ENCODE results near the gene HIVEP3. TPM values are rescaled to one million over a fixed set of nuclear protein-coding genes. Genes with fewer than 3 reads are reported as not detected.

Gene HIVEP3
- total RNA-seq, 2 experiments from 2014 or later = 18.6 to 20.4 TPM

DNA sequence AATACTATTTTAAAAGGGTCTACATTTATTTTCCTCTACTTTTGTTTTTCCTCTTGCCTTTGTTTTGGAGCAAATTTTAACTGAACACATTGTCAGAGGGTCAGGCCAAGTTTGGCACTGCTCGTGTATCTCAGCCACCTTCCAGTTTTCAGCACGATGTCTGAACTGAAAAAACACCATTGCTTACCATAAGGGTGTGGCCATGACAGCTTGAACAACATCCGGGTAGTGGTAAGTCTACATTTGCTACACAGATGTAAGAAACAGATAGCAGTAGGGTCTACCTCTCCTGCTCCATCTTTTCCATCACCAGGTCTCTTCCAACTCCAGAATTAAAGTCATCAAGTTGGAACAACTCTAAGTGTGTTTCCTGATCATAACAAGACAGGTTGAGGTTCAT, 4.2 kb downstream of the HIVEP3 start:
- TF ChIP-seq, protein P1, sequence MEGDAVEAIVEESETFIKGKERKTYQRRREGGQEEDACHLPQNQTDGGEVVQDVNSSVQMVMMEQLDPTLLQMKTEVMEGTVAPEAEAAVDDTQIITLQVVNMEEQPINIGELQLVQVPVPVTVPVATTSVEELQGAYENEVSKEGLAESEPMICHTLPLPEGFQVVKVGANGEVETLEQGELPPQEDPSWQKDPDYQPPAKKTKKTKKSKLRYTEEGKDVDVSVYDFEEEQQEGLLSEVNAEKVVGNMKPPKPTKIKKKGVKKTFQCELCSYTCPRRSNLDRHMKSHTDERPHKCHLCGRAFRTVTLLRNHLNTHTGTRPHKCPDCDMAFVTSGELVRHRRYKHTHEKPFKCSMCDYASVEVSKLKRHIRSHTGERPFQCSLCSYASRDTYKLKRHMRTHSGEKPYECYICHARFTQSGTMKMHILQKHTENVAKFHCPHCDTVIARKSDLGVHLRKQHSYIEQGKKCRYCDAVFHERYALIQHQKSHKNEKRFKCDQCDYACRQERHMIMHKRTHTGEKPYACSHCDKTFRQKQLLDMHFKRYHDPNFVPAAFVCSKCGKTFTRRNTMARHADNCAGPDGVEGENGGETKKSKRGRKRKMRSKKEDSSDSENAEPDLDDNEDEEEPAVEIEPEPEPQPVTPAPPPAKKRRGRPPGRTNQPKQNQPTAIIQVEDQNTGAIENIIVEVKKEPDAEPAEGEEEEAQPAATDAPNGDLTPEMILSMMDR (IDR thresholded peaks at IDR 0.05) = no peak
- Mint-ChIP-seq H3K4me1 (ENCODE audit: low read depth) (peaks cover 62% of the 10 kb centered on the region), H3K9me3 (peaks cover 3% of the 10 kb centered on the region), H3K27me3 (no peaks in the 10 kb centered on the region), H3K36me3 (ENCODE audit: low read depth) (no peaks in the 10 kb centered on the region), H3K27ac (peak overlapping the region; percentile 80), H3K4me3 (no peak overlapping the region)
- no peak for DNase-seq
- ATAC-seq = peak; percentile 58
- CTCF ChIA-PET = no interaction called here
- POLR2A ChIA-PET = interaction anchor here (1.1 kb wide), 1 partner anchor 12 kb away, joined by 3 read pairs; no protein-coding TSS in a partner anchor
- intact Hi-C loops (cut with micrococcal nuclease) = loop anchor here (10.0 kb wide), 1 partner anchor 120 kb away; no protein-coding TSS in a partner anchor

DNA sequence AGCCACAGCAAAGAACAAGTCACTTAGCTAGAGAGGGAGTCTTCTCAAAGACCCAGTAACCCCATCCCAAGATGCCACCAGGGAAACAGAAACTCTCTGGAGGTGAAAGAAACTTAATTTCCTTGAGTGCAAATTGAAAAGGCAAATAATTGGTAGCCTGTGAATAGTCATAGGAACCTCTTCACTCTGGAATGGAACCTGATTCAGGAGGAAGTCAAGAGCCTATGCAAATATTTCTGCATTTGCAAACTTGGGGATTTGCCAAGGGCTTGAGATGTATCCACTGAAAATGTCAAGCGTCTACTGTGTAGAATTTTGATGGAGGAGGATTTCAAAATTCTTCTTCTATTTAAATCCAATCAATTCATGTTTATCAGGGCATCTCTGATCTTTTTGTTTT, 5.7 kb downstream of the HIVEP3 start:
- TF ChIP-seq, protein P1 (IDR thresholded peaks at IDR 0.05) = no peak
- ChIA-PET POLR2A (no interaction called here), CTCF (interaction anchor here (1.3 kb wide), 1 partner anchor 10 kb away, joined by 3 read pairs; no protein-coding TSS in a partner anchor)
- H3K36me3 Mint-ChIP-seq (ENCODE audit: low read depth) = no peaks in the 10 kb centered on the region
- no peaks in the 10 kb centered on the region for H3K27me3 Mint-ChIP-seq
- ATAC-seq (no peak), DNase-seq (no peak)
- no peak overlapping the region for H3K4me3 Mint-ChIP-seq
- H3K27ac Mint-ChIP-seq = no peak overlapping the region
- peaks cover 8% of the 10 kb centered on the region for H3K9me3 Mint-ChIP-seq
- intact Hi-C loops (cut with micrococcal nuclease) = loop anchor here (10.0 kb wide), 1 partner anchor 122 kb away; no protein-coding TSS in a partner anchor
- H3K4me1 Mint-ChIP-seq (ENCODE audit: low read depth) = peaks cover 54% of the 10 kb centered on the region

DNA sequence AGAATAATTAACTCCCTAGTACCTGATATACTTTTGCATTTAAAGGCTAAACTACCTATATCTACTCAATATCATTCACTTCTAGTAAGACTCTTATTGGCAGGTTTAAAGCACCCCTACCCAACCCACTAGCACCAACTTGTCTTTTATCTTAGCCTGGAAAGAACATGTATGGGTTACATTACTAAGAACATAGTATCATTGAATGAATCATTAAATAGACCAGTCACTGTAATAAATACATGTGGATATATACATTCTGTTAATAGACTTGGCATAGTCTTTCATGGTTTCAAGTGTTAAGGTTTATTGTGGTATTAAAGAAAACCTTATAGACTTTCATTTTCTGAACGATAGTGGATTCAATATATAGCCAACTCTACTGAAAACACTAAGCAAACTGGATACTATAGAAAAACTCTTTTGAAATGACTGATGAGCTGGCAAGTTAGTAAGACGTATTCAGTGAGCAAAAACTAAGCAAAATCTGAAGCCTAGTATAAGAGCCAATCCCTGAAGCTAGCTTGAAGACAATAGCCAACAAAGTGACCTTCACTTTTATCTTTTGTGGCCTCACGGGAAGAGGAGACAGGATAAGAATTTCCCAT, 10.3 kb downstream of the HIVEP3 start:
- peaks cover 8% of the 10 kb centered on the region for H3K9me3 Mint-ChIP-seq
- ChIA-PET CTCF (interaction anchor here (0.9 kb wide), 1 partner anchor 14 kb away, joined by 3 read pairs; no protein-coding TSS in a partner anchor), POLR2A (interaction anchor here (1.3 kb wide), 1 partner anchor 9 kb away, joined by 3 read pairs; no protein-coding TSS in a partner anchor)
- peaks cover 24% of the 10 kb centered on the region for H3K4me1 Mint-ChIP-seq (ENCODE audit: low read depth)
- peak; percentile 42 for ATAC-seq
- intact Hi-C loops (cut with micrococcal nuclease) = no loop called here
- no peaks in the 10 kb centered on the region for H3K36me3 Mint-ChIP-seq (ENCODE audit: low read depth)
- H3K27me3 Mint-ChIP-seq = no peaks in the 10 kb centered on the region
- TF ChIP-seq, protein P1 (IDR thresholded peaks at IDR 0.05) = no peak
- no peak overlapping the region for H3K27ac Mint-ChIP-seq
- no peak for DNase-seq
- no peak overlapping the region for H3K4me3 Mint-ChIP-seq

DNA sequence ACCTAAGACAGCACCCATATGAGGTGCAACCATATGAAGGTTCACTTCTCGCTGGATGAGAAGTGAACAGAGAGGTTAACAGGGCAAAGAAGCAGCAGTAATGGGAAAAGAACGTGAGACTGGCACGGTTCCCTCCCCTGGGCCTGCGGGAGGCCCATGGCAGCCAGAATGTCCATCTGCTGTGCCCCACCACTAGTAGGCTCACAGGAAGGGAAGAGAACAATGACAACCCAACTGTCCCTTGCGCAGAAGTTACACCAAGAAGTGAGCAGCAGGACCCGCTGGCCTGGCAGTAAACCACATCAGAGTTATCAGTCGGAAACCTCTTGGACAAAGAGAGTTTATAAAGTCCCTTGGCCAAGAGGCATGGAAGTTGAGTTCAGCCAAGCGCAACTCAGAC, 11.3 kb downstream of the HIVEP3 start:
- CTCF ChIA-PET = no interaction called here
- Mint-ChIP-seq H3K36me3 (ENCODE audit: low read depth) (no peaks in the 10 kb centered on the region), H3K27me3 (no peaks in the 10 kb centered on the region), H3K4me3 (no peak overlapping the region), H3K4me1 (ENCODE audit: low read depth) (peaks cover 26% of the 10 kb centered on the region), H3K27ac (no peak overlapping the region), H3K9me3 (peaks cover 8% of the 10 kb centered on the region)
- DNase-seq (no peak), ATAC-seq (no peak)
- TF ChIP-seq, protein P1 (IDR thresholded peaks at IDR 0.05) = no peak
- POLR2A ChIA-PET = interaction anchor here (1.3 kb wide), 1 partner anchor 10 kb away, joined by 3 read pairs; no protein-coding TSS in a partner anchor
- intact Hi-C loops (cut with micrococcal nuclease) = no loop called here

DNA sequence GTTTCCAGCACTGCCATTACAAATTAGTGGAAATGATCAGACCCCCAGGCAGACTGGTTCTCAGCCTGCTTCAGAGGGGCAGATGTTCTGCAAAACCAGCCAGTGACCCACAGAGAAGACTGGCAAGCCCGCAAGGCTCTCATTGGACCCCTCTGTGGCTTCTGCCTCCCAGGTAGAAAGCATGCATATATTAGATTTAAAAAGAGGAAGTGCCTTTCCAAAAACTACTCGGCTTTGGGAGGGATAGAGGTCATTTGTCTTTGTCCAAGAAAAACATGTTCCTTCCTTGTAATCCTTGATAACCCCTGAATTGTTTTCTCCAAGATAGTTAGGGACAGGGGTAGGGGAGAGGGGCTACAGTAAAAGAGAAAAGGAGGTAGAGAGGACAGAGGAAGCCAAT, 11.8 kb downstream of the HIVEP3 start:
- Mint-ChIP-seq H3K9me3 (peaks cover 8% of the 10 kb centered on the region), H3K27ac (no peak overlapping the region), H3K4me3 (no peak overlapping the region), H3K4me1 (ENCODE audit: low read depth) (peaks cover 26% of the 10 kb centered on the region), H3K36me3 (ENCODE audit: low read depth) (no peaks in the 10 kb centered on the region), H3K27me3 (no peaks in the 10 kb centered on the region)
- POLR2A ChIA-PET = interaction anchor here (0.6 kb wide), 1 partner anchor 106 kb away, joined by 3 read pairs; no protein-coding TSS in a partner anchor
- CTCF ChIA-PET = no interaction called here
- no peak for ATAC-seq
- no peak for DNase-seq
- intact Hi-C loops (cut with micrococcal nuclease) = no loop called here
- TF ChIP-seq, protein P1 (IDR thresholded peaks at IDR 0.05) = no peak
